Stimulated activated CD4-positive, alpha-beta T cell treated with anti-CD3 and anti-CD28 coated beads, Interleukin-1b, Interleukin-23, amount 100 ng/mL, for 4 hours (primary cell): ENCODE measurements around the gene PRKCE.
"Not testable (repeated sequence)": the region's sequence is repeated elsewhere in the genome, so short reads cannot be mapped to it uniquely, and the experiment has no call there.

ENCODE experiments used
- DNase-seq, 2 donors: peaks; one replicate each; pipeline ENCODE4 v3.0.0-alpha.2; 2020; ENCODE audit warnings: low read depth in 2 of 2

The PRKCE gene

GRCh38 chr2:45698554-45698953 lies 47.1 kb downstream of the PRKCE start:
- DNase-seq, result no peak

DNA sequence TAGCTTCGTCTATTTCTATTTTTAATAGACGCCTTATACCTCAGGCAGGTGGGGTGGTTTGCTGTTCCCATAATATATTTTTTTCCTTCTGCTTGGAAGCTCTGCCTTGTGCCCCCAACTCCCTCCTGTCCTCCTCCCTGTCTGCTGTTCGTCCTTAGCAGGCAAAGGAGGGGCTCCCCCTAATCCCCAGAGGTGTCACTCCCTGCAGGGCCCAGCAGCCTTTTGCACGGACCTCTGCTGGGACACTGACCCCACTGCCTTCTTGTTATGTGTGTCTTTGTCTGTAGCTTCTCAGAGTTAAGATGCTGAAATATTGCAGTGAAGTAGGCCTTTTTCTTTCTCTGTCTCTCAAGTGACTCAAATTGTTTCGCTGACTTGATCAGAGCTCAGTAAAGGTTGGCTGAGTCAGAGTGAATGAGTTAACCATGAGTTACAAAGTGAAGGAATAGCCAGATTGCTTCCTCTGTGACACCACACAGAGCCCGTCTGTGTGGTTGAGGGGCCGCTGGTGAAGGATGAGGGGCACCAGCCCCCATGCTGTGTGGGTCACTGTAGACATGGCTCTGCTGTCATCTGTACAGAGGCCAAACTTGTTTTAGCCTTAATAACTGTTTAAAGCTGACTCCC lies 47.7 kb downstream of the PRKCE start:
- DNase-seq, result no peak

- DNase-seq, result no peak
Measured at GRCh38 chr2:45700407-45701013, 49.0 kb downstream of the PRKCE start.

GRCh38 chr2:45705233-45705632 lies 53.8 kb downstream of the PRKCE start:
- DNase-seq, result no peak

DNA sequence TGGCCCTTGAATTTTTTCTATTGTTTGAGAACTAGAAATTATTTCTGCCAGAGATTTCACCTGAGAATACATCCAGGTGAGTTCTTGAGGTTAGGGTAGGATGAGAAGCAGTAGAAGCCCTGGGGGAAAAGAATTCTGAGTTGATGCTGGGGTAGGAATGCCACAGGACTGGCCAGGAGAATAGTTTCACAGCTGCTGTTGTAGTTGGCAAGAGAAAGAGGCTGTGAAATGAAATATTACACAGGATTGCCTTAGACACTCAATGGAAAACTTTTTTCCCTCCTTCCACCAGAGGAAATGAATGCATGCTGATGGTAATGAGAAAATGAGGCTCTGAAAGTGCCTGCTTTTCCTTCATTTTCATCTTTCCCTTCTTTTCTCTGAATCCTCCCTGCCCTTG lies 54.6 kb downstream of the PRKCE start:
- no peak for DNase-seq

GRCh38 chr2:45707006-45707405 lies 55.5 kb downstream of the PRKCE start:
- no peak for DNase-seq

GRCh38 chr2:45707661-45708060 lies 56.2 kb downstream of the PRKCE start:
- no peak for DNase-seq

GRCh38 chr2:45708501-45708900 lies 57.0 kb downstream of the PRKCE start:
- DNase-seq, result no peak

- DNase-seq, result no peak
Measured at GRCh38 chr2:45709137-45709536, 57.7 kb downstream of the PRKCE start.

- no peak for DNase-seq
Measured at GRCh38 chr2:45710468-45710867, 59.0 kb downstream of the PRKCE start.

- DNase-seq, result no peak
Measured at GRCh38 chr2:45711224-45711623, 59.7 kb downstream of the PRKCE start.

DNA sequence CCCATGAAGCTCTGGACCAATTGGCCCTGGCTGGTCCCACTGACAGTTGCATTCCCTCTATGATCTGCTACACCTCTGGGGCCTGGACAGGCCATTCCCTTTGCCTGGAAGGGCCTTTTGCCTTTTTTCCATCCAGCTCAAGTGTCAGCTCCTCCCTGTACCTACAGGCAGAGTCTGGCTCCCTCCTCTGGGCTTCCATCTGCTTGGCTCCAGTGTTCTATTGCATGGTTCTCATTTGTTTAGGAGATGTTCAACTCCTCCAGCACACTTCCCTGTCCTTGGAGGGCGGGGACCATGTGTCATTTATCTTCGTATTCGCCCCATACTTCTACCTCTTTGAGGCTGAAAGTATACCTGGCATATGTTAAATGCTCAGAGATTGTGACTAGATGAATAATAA lies 61.1 kb downstream of the PRKCE start:
- DNase-seq, result no peak

- no peak for DNase-seq
Measured at GRCh38 chr2:45713136-45713535, 61.7 kb downstream of the PRKCE start.

DNA sequence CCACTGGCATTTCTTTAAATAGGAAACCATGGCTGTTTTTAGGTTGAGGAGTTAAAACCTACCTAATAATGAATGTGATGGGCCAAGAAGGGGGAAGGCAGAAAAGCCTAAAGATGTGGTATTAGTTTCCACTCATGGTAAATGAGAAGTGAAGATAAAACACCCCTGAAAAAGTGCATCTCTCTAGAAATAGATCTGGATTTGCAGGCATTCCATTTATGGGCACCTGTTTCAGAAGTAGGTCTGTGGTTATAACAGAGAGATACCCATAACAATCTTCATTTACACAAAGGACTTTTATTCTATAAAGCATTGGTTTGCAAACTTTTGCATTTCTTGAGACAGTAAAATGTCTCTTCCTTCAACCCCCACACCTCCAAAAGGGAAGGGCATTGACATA lies 62.1 kb downstream of the PRKCE start:
- no peak for DNase-seq

DNA sequence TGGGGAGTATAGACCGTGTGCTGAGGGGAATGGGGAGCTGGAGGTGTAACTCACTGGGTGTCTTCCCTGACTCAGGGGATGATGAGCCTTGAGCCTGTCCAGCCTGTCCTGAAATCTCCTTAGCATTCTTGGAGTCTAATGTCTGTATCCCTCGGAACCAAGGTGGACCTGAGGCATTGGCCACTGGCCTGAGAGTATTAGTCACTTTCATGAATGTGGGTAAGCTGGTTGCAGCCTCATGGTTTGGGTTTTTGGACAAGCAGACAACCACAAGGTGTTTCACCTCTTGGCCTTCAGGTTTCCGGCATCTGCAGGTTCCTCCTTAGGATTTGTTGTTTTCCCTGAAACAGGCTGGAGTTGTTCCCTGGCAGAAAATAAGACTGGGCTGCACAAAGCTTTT lies 63.2 kb downstream of the PRKCE start:
- no peak for DNase-seq

DNA sequence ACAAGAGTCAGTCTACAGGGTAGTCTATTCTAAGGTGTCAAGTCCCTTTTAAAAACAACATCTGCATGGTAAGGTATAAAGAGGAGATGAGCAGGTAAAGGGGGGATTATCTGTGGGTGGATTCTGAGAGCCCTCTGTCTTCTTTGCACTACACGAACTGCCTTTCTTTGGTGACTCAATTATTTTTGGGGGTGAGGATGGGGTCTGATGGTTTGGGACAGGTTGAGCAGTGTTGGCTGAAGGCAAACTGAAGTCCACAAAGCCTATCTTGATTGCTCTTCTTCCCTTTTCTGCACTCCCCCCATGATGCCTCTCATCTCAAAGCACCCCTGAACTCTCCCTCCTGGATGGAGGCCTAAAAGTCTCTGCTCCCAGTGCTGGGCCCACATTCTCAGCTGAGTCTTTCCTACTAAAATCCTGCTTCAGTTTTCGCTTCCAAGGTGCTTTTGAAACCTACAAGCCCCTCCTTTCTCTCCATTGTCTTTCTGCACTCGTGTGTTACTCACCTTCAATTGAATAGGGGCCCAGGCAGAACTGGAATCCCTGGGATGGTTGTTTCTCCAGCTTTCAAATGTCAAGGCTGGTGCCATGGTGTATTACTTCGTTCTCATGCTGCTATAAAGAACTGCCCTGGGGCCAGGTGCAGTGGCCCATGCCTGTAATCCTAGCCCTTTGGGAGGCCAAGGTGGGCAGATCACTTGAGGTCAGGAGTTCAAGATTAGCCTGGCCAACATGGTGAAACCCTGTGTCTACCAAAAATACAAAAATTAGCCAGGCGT lies 64.3 kb downstream of the PRKCE start:
- no peak for DNase-seq

DNA sequence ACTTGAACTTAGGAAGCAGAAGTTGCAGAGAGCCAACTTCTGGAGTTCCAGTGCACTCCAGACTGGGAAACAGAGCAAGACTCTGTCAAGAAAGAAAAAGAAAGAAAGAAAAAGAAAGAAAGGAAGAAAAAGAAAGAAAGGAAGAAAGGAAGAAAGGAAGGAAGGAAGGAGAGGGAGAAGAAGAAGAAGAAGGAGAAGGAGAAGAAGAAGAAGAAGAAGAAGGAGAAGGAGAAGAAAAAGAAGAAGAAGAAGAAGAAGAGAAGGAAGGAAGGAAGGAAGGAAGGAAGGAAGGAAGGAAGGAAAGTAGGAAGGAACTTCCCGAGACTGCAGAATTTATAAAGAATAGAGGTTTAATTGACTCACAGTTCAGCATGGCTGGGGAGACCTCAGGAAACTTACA lies 65.0 kb downstream of the PRKCE start:
- DNase-seq, result not testable (repeated sequence)

GRCh38 chr2:45716915-45717314 lies 65.4 kb downstream of the PRKCE start:
- DNase-seq, result no peak

DNA sequence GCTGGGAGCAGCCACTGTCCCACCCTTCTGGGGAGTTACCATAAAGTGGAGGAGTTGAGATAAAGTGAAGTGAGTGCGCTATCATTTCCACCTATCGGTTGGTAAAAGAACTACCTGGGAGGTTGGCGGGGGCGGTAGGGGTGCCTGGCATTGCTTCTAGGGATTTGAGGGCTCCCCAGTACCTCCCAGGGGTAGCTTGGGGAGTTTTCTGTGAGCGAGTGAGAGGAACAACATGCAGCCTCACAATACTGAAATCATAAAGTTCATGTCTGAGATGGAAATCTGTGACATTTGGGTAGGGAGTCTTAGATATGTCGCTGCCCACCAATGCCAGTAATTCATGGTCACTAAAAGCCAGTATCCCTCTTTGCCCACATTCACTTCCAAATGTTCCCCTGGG lies 68.7 kb downstream of the PRKCE start:
- no peak for DNase-seq

- no peak for DNase-seq
Measured at GRCh38 chr2:45721150-45721549, 69.7 kb downstream of the PRKCE start.

GRCh38 chr2:45722477-45722876 lies 71.0 kb downstream of the PRKCE start:
- DNase-seq, result no peak

DNA sequence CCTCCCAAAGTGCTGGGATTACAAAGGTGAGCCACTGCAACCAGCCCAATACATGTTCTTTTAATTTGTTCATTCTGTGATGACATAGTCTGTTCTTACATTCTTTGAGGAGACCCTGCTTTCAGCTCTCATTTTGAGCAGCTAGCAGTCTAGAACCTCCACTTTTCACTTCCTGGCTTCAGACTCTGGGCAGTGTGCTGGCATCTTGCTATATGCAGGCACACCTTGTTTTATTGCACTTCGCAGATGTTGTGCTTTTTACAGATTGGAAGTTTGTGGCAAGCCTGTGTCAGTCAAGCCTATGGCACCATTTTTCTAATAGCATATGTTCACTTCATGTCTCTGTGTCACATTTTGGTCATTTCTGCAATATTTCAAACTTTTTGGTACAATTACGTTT lies 72.4 kb downstream of the PRKCE start:
- DNase-seq, result no peak

GRCh38 chr2:45724335-45724734 lies 72.9 kb downstream of the PRKCE start:
- DNase-seq, result no peak
